Measurements from ENCODE around the gene RPL13A. TPM values are rescaled to one million over a fixed set of nuclear protein-coding genes. Genes with fewer than 3 reads are reported as not detected.

Gene RPL13A
- total and polyA plus RNA-seq, 2 of the 13 experiments (the other 11 are each of a cell fraction or from before 2014, with no cell fraction given), result 2,601 to 3,407 TPM

DNA sequence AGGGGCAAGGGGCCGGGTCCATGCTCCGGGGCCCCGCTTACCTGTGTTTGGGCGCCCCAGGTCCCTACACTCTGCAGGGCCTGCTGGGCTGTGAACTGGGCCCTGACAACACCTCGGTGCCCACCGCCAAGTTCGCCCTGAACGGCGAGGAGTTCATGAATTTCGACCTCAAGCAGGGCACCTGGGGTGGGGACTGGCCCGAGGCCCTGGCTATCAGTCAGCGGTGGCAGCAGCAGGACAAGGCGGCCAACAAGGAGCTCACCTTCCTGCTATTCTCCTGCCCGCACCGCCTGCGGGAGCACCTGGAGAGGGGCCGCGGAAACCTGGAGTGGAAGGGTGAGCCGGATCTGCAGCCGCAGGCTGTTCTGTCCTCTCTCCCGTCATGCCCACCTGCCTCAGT is 26.7 kb downstream of the RPL13A start (continued):
- TF ChIP-seq, protein P1, sequence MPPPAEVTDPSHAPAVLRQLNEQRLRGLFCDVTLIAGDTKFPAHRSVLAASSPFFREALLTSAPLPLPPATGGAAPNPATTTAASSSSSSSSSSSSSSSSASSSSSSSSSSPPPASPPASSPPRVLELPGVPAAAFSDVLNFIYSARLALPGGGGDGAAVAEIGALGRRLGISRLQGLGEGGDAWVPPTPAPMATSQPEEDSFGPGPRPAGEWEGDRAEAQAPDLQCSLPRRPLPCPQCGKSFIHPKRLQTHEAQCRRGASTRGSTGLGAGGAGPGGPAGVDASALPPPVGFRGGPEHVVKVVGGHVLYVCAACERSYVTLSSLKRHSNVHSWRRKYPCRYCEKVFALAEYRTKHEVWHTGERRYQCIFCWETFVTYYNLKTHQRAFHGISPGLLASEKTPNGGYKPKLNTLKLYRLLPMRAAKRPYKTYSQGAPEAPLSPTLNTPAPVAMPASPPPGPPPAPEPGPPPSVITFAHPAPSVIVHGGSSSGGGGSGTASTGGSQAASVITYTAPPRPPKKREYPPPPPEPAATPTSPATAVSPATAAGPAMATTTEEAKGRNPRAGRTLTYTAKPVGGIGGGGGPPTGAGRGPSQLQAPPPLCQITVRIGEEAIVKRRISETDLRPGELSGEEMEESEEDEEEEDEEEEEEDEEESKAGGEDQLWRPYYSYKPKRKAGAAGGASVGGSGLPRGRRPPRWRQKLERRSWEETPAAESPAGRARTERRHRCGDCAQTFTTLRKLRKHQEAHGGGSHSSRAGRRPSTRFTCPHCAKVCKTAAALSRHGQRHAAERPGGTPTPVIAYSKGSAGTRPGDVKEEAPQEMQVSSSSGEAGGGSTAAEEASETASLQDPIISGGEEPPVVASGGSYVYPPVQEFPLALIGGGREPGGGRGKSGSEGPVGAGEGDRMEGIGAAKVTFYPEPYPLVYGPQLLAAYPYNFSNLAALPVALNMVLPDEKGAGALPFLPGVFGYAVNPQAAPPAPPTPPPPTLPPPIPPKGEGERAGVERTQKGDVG (CRISPR knock-in tag; IDR thresholded peaks at IDR 0.05; ENCODE audit: borderline replicate concordance), result 0 out of 2 replicates have a peak, but pooled peaks have one; percentile 52
- TF ChIP-seq, protein P2, sequence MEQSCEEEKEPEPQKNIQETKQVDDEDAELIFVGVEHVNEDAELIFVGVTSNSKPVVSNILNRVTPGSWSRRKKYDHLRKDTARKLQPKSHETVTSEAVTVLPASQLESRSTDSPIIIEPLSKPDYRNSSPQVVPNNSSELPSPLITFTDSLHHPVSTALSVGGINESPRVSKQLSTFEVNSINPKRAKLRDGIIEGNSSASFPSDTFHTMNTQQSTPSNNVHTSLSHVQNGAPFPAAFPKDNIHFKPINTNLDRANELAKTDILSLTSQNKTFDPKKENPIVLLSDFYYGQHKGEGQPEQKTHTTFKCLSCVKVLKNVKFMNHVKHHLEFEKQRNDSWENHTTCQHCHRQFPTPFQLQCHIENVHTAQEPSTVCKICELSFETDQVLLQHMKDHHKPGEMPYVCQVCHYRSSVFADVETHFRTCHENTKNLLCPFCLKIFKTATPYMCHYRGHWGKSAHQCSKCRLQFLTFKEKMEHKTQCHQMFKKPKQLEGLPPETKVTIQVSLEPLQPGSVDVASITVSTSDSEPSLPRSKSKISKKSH (CRISPR knock-in tag; IDR thresholded peaks at IDR 0.05; ENCODE audit: borderline replicate concordance), result peak; percentile 35; the same call in 1 of the 2 replicates
- TF ChIP-seq PHF8 (CRISPR knock-in tag; IDR thresholded peaks at IDR 0.05) (0 out of 2 replicates have a peak, but pooled peaks have one; percentile 19), ASH2L (IDR thresholded peaks at IDR 0.05; ENCODE audit: insufficient read length, low read depth, low read length) (no peak), MBD4 (IDR thresholded peaks at IDR 0.05; ENCODE audit: borderline replicate concordance, low read length) (no peak), ZNF891 (CRISPR knock-in tag; IDR thresholded peaks at IDR 0.05) (0 out of 2 replicates have a peak, but pooled peaks have one; percentile 6), ZNF543 (CRISPR knock-in tag; IDR thresholded peaks at IDR 0.05) (0 out of 2 replicates have a peak, but pooled peaks have one; percentile 6), NKX3-1 (CRISPR knock-in tag; IDR thresholded peaks at IDR 0.05) (no peak), ZNF530 (CRISPR knock-in tag; IDR thresholded peaks at IDR 0.05; ENCODE audit: low read depth) (no peak), ZBTB21 (CRISPR knock-in tag; IDR thresholded peaks at IDR 0.05) (no peak), KDM5A (IDR thresholded peaks at IDR 0.05; ENCODE audit: borderline replicate concordance, low read length) (no peak), MAFK (conservative IDR thresholded peaks at IDR 0.05 in 1 of 2, IDR thresholded peaks at IDR 0.05 in 1 of 2; ENCODE audit: low read length in 2 of 2) (no peak), ARNT2 (CRISPR knock-in tag; IDR thresholded peaks at IDR 0.05; ENCODE audit: low read depth) (no peak), ZBTB7B (CRISPR knock-in tag; IDR thresholded peaks at IDR 0.05) (no peak)
- TF ChIP-seq, protein P3, sequence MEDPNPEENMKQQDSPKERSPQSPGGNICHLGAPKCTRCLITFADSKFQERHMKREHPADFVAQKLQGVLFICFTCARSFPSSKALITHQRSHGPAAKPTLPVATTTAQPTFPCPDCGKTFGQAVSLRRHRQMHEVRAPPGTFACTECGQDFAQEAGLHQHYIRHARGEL (CRISPR knock-in tag; IDR thresholded peaks at IDR 0.05), result no peak
- TF ChIP-seq, protein P4, sequence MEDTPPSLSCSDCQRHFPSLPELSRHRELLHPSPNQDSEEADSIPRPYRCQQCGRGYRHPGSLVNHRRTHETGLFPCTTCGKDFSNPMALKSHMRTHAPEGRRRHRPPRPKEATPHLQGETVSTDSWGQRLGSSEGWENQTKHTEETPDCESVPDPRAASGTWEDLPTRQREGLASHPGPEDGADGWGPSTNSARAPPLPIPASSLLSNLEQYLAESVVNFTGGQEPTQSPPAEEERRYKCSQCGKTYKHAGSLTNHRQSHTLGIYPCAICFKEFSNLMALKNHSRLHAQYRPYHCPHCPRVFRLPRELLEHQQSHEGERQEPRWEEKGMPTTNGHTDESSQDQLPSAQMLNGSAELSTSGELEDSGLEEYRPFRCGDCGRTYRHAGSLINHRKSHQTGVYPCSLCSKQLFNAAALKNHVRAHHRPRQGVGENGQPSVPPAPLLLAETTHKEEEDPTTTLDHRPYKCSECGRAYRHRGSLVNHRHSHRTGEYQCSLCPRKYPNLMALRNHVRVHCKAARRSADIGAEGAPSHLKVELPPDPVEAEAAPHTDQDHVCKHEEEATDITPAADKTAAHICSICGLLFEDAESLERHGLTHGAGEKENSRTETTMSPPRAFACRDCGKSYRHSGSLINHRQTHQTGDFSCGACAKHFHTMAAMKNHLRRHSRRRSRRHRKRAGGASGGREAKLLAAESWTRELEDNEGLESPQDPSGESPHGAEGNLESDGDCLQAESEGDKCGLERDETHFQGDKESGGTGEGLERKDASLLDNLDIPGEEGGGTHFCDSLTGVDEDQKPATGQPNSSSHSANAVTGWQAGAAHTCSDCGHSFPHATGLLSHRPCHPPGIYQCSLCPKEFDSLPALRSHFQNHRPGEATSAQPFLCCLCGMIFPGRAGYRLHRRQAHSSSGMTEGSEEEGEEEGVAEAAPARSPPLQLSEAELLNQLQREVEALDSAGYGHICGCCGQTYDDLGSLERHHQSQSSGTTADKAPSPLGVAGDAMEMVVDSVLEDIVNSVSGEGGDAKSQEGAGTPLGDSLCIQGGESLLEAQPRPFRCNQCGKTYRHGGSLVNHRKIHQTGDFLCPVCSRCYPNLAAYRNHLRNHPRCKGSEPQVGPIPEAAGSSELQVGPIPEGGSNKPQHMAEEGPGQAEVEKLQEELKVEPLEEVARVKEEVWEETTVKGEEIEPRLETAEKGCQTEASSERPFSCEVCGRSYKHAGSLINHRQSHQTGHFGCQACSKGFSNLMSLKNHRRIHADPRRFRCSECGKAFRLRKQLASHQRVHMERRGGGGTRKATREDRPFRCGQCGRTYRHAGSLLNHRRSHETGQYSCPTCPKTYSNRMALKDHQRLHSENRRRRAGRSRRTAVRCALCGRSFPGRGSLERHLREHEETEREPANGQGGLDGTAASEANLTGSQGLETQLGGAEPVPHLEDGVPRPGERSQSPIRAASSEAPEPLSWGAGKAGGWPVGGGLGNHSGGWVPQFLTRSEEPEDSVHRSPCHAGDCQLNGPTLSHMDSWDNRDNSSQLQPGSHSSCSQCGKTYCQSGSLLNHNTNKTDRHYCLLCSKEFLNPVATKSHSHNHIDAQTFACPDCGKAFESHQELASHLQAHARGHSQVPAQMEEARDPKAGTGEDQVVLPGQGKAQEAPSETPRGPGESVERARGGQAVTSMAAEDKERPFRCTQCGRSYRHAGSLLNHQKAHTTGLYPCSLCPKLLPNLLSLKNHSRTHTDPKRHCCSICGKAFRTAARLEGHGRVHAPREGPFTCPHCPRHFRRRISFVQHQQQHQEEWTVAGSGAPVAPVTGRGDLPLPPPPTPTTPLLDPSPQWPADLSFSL (CRISPR knock-in tag; IDR thresholded peaks at IDR 0.05), result no peak
- TF ChIP-seq, protein P5, sequence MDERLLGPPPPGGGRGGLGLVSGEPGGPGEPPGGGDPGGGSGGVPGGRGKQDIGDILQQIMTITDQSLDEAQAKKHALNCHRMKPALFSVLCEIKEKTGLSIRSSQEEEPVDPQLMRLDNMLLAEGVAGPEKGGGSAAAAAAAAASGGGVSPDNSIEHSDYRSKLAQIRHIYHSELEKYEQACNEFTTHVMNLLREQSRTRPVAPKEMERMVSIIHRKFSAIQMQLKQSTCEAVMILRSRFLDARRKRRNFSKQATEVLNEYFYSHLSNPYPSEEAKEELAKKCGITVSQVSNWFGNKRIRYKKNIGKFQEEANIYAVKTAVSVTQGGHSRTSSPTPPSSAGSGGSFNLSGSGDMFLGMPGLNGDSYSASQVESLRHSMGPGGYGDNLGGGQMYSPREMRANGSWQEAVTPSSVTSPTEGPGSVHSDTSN (CRISPR knock-in tag; IDR thresholded peaks at IDR 0.05), result no peak

Data from HepG2 (cell line).